A549 (cell line): ENCODE data around the gene CRISPLD2.

ENCODE experiments used
- CTCF ChIP-seq: fragments of >200 bp; sonication (Bioruptor Twin); formaldehyde crosslinking; IDR thresholded peaks from 3 replicates; pipeline ENCODE4 v1.5.1; 2016
- ELK1 ChIP-seq: fragments of 150-350 bp; IDR thresholded peaks from 2 replicates; pipeline ENCODE4 v1.6.1; 2014; ENCODE audit warnings: low read depth, mild to moderate bottlenecking, low read length
- GATA3 ChIP-seq: IDR thresholded peaks from 2 replicates; pipeline ENCODE4 v1.6.1; 2012; ENCODE audit warnings: borderline replicate concordance
- HDAC2 ChIP-seq: fragments of 200-600 bp; sonication (generic); IDR thresholded peaks from 2 replicates; pipeline ENCODE4 v1.6.1; 2016
- SREBF2 ChIP-seq: fragments of 450-650 bp; IDR thresholded peaks from 2 replicates; pipeline ENCODE4 v1.6.1; 2014; ENCODE audit warnings: mild to moderate bottlenecking, moderate library complexity
- TP53 ChIP-seq: fragments of 250-450 bp; sonication (Bioruptor Pico); IDR thresholded peaks from 2 replicates; pipeline ENCODE4 v1.5.0; 2021; ENCODE audit warnings: mild to moderate bottlenecking, moderate library complexity

- no peak for TF ChIP-seq HDAC2
- no peak for TF ChIP-seq CTCF
- no peak for TF ChIP-seq SREBF2
- TF ChIP-seq TP53 (CRISPR knock-in tag), result no peak
- TF ChIP-seq ELK1, result no peak
- TF ChIP-seq GATA3, result no peak
Measured at GRCh38 chr16:84878770-84879169, 59.0 kb downstream of the CRISPLD2 start.
